GM12892 (cell line): ENCODE results near the gene MFSD6.
"Not testable (repeated sequence)": the region's sequence is repeated elsewhere in the genome, so short reads cannot be mapped to it uniquely, and the experiment has no call there.

Experiments used
- POLR2A ChIP-seq: IDR thresholded peaks from 2 replicates; pipeline ENCODE4 v1.6.1; 2011; ENCODE audit warnings: low read depth, low read length, control low read depth
- POLR2AphosphoS5 ChIP-seq: IDR thresholded peaks from 2 replicates; pipeline ENCODE4 v1.6.1; 2011; ENCODE audit warnings: low read depth, low read length, control low read depth
- TAF1 ChIP-seq: IDR thresholded peaks from 2 replicates; pipeline ENCODE4 v1.6.1; 2011; ENCODE audit warnings: low read depth, mild to moderate bottlenecking, control low read depth, low read length, borderline replicate concordance

- not testable (repeated sequence) for TF ChIP-seq POLR2AphosphoS5, POLR2A, TAF1
Observed at GRCh38 chr2:190358655-190359448, 49.3 kb upstream of the MFSD6 start.
